ENCODE results near the gene PRR36. TPM values are rescaled to one million over a fixed set of nuclear protein-coding genes. Genes with fewer than 3 reads are reported as not detected.

PRR36 gene
- total RNA-seq, 5 donors from 2014 or later (not counting 1 experiment from before 2014, with no cell fraction given) = 0.28 to 0.85 (median 0.36) TPM

DNA sequence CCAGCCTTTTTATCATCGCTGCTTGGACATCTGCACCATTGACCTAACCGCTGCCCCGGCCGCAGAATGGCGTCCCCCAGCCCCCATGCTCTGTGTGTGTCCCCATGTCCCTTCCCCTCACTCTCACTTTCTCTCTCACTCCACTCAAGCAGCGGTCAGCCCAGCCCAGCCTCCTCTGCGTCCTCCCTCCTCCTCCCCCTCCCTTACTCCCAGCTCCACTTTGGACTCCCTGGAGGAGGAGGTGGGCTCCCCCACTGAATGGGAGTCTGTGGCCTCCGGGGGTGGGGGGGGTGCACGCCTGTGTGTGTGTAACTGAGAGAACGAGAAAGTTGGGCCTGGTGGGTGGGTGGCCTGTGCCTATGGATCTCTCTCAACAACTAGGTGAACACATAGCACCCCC lies 31.7 kb upstream of the PRR36 start:
- Histone ChIP-seq H3K4me1 (ENCODE audit: control insufficient read depth in 1 of 2, extremely low read depth in 1 of 2, insufficient read depth in 2 of 2, low read length in 2 of 2) (peaks cover 6 to 55% of the 10 kb centered on the region in 2 experiments), H3K27me3 (replicated peaks in 1 of 2; ENCODE audit: control insufficient read depth in 2 of 2, extremely low read depth in 1 of 2, insufficient read depth in 2 of 2, low read length in 1 of 2) (no peaks in the 10 kb centered on the region), H3K27ac (ENCODE audit: low read length) (no peak overlapping the region), H3K36me3 (ENCODE audit: control insufficient read depth in 2 of 2, extremely low read depth in 1 of 2, insufficient read depth in 1 of 2, low read length in 1 of 2) (peaks cover 17 to 26% of the 10 kb centered on the region in 2 donors), H3K4me3 (ENCODE audit: control insufficient read depth in 1 of 2, extremely low read depth in 1 of 2, low read length in 1 of 2) (no peak overlapping the region), H3K9me3 (no peaks in the 10 kb centered on the region)
- CTCF ChIA-PET = no interaction called here
- WGBS (ENCODE audit: insufficient coverage) = no CpG with 5 or more reads among the region's 10 CpGs
- H3K9me3 Mint-ChIP-seq = no peaks in the 10 kb centered on the region
- H3K27me3 Mint-ChIP-seq = no peaks in the 10 kb centered on the region
- POLR2A ChIA-PET = no interaction called here
- H3K36me3 Mint-ChIP-seq = peaks cover 13% of the 10 kb centered on the region
- no peak for DNase-seq
- H3K4me1 Mint-ChIP-seq = peaks cover 27 to 32% (median 31%) of the 10 kb centered on the region in 3 donors
- H3K4me3 Mint-ChIP-seq = peak overlapping the region; percentile 56 to 88 (median 73)
- no peak overlapping the region for H3K27ac Mint-ChIP-seq
- ATAC-seq (replicated peaks in 1 of 4) = no peak

DNA sequence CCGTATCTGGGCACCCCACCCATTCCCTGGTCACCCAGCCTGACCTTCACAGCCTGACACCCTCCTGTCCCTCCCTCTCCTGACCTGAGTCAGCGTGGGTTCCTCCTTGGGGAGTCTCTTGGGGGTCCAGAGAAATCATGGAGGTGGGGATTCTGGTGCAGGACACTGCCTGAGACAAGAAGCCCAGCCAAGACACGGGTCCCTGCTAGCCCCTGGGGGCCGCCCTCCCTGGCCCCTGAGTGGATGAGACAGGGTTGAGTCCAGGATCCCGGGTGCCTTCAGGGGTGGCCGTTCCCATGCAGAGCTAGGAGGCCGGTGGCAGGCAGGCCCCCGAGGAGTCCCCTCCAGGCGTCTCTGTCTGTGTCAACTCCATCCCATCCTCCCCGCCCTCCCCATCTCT lies 31.1 kb upstream of the PRR36 start:
- DNase-seq (no peak), ATAC-seq (replicated peaks in 1 of 4) (no peak)
- H3K36me3 Mint-ChIP-seq = peaks cover 7% of the 10 kb centered on the region
- H3K4me1 ChIP-seq (ENCODE audit: control insufficient read depth in 1 of 2, extremely low read depth in 1 of 2, insufficient read depth in 2 of 2, low read length in 2 of 2) = peaks cover 6 to 55% of the 10 kb centered on the region in 2 experiments
- H3K9me3 Mint-ChIP-seq = no peaks in the 10 kb centered on the region
- H3K27ac Mint-ChIP-seq = peak overlapping the region; percentile 61 to 78
- H3K4me1 Mint-ChIP-seq = peaks cover 27 to 32% (median 31%) of the 10 kb centered on the region in 3 donors
- peaks cover 11 to 21% of the 10 kb centered on the region in 2 donors for H3K36me3 ChIP-seq (ENCODE audit: control insufficient read depth in 2 of 2, extremely low read depth in 1 of 2, insufficient read depth in 1 of 2, low read length in 1 of 2)
- H3K27ac ChIP-seq (ENCODE audit: low read length) = peak overlapping the region; percentile 84
- CTCF ChIA-PET = no interaction called here
- no peaks in the 10 kb centered on the region for H3K27me3 Mint-ChIP-seq
- H3K9me3 ChIP-seq = no peaks in the 10 kb centered on the region
- H3K27me3 ChIP-seq (replicated peaks in 1 of 2; ENCODE audit: control insufficient read depth in 2 of 2, extremely low read depth in 1 of 2, insufficient read depth in 2 of 2, low read length in 1 of 2) = peaks cover 0 to under 1% of the 10 kb centered on the region in 2 experiments
- POLR2A ChIA-PET = no interaction called here
- H3K4me3 ChIP-seq (ENCODE audit: control insufficient read depth in 1 of 2, extremely low read depth in 1 of 2, low read length in 1 of 2) = peak overlapping the region in 1 of 2 donors; percentile 77
- WGBS (ENCODE audit: insufficient coverage) = 83% methylated on average over 1 of the region's 10 CpGs
- H3K4me3 Mint-ChIP-seq = peak overlapping the region; percentile 83 to 88 (median 85)

DNA sequence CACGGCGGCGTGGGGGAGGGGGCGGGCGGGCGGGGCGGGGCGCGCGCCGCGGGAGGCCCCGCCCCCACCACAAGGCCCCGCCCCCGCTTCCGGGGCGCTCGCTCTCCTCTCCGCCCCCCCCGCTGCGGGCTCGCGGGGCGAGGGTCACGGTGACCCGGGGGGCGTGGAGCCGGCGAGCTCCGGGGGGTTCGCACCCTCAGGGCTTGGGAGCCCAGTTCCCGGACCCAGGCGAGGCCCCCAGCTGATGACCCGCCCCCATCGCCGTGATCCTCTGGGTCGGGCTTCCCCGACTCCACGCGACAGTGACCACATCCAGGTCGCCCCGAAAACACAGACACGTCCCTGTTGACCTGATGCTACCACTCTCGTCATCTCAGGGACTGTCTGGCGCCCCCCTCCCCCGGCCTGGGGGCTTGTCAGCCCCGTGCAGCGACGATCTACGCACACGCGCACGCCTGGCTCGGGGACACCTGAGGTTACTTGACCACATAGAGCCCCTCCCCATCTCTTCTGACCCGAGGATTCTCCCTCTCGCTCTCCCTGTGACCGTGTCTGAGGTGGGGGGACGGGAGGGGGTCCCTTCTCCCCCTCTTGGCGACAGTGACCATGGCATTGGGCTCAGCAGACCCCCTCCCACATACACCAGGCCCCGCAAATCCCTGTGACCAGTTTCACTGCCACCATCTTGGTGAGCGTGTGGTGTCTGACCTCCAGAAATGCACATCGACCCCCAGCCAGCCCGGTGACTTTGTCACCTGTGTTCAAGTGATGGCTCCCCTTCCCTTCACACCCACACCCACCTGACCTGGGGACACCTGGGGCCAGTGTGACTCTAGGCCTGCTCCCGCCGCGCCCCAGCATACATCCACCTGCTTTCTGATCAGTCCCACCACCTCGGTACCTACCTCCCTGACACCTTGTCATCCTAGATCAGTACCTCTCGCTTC lies 30.2 kb upstream of the PRR36 start:
- Mint-ChIP-seq H3K9me3 (no peaks in the 10 kb centered on the region), H3K27ac (peak overlapping the region; percentile 61 to 78), H3K36me3 (peaks cover 7% of the 10 kb centered on the region), H3K4me3 (peak overlapping the region; percentile 83 to 88 (median 87)), H3K27me3 (no peaks in the 10 kb centered on the region), H3K4me1 (peaks cover 27 to 32% (median 31%) of the 10 kb centered on the region in 3 donors)
- ATAC-seq (replicated peaks in 1 of 4) (peak; percentile 67 to 77 (median 70)), DNase-seq (peak in 31 of 35 experiments; percentile 67 to 89 (median 78))
- peaks cover 0 to 10% of the 10 kb centered on the region in 2 experiments for H3K27me3 ChIP-seq (replicated peaks in 1 of 2; ENCODE audit: control insufficient read depth in 2 of 2, extremely low read depth in 1 of 2, insufficient read depth in 2 of 2, low read length in 1 of 2)
- H3K27ac ChIP-seq (ENCODE audit: low read length) = peak overlapping the region; percentile 84
- CTCF ChIA-PET = interaction anchor here in 1 of 2 donors (0.5 to 1.3 kb wide), 11 partner anchors 13 to 336 kb away, joined by 3 to 28 read pairs (median 6); partner anchors contain the start of genes PET100, SNAPC2, TIMM44 and TRAPPC5
- H3K9me3 ChIP-seq = no peaks in the 10 kb centered on the region
- H3K4me1 ChIP-seq (ENCODE audit: control insufficient read depth in 1 of 2, extremely low read depth in 1 of 2, insufficient read depth in 2 of 2, low read length in 2 of 2) = peaks cover 6 to 55% of the 10 kb centered on the region in 2 experiments
- 16% methylated on average over 43 of the region's 68 CpGs for WGBS (ENCODE audit: insufficient coverage)
- POLR2A ChIA-PET = interaction anchor here (0.5 to 1.5 kb wide), 4 partner anchors 12 to 1015 kb away, joined by 3 to 9 read pairs (median 6); partner anchors contain the start of gene SNAPC2 (in 1 of the 2)
- H3K36me3 ChIP-seq (ENCODE audit: control insufficient read depth in 2 of 2, extremely low read depth in 1 of 2, insufficient read depth in 1 of 2, low read length in 1 of 2) = peaks cover 6 to 15% of the 10 kb centered on the region in 2 donors
- H3K4me3 ChIP-seq (ENCODE audit: control insufficient read depth in 1 of 2, extremely low read depth in 1 of 2, low read length in 1 of 2) = peak overlapping the region; percentile 77 to 82

GRCh38 chr19:7903244-7904073 lies 29.3 kb upstream of the PRR36 start, which contains the start of gene MAP2K7:
Gene MAP2K7, plus strand, starts transcription at chr19:7903877. Its CDS starts 68 bp downstream, at chr19:7903945.
- POLR2A ChIA-PET = interaction anchor here (0.5 to 1.5 kb wide), 4 partner anchors 13 to 1014 kb away, joined by 3 to 9 read pairs (median 6); partner anchors contain the start of gene SNAPC2 (in 1 of the 2)
- Histone ChIP-seq H3K4me1 (ENCODE audit: control insufficient read depth in 1 of 2, extremely low read depth in 1 of 2, insufficient read depth in 2 of 2, low read length in 2 of 2) (peaks cover 6 to 49% of the 10 kb centered on the region in 2 experiments), H3K9me3 (no peaks in the 10 kb centered on the region), H3K27me3 (replicated peaks in 1 of 2; ENCODE audit: control insufficient read depth in 2 of 2, extremely low read depth in 1 of 2, insufficient read depth in 2 of 2, low read length in 1 of 2) (peaks cover 0 to 11% of the 10 kb centered on the region in 2 experiments), H3K4me3 (ENCODE audit: control insufficient read depth in 1 of 2, extremely low read depth in 1 of 2, low read length in 1 of 2) (peak within 1 kb of the TSS; percentile 77 to 82), H3K36me3 (ENCODE audit: control insufficient read depth in 2 of 2, extremely low read depth in 1 of 2, insufficient read depth in 1 of 2, low read length in 1 of 2) (peaks cover 3 to 15% of the 10 kb centered on the region in 2 donors), H3K27ac (ENCODE audit: low read length) (peak within 1 kb of the TSS; percentile 84)
- peaks cover 7% of the 10 kb centered on the region for H3K36me3 Mint-ChIP-seq
- DNase-seq (peak; percentile 98 to 100 (median 100)), ATAC-seq (replicated peaks in 1 of 4) (peak; percentile 85 to 92 (median 90))
- under 1% methylated on average over 78 of the region's 89 CpGs for WGBS (ENCODE audit: insufficient coverage)
- peak within 1 kb of the TSS; percentile 87 to 90 for H3K27ac Mint-ChIP-seq
- H3K4me1 Mint-ChIP-seq = peaks cover 27 to 32% (median 31%) of the 10 kb centered on the region in 3 donors
- H3K4me3 Mint-ChIP-seq = peak within 1 kb of the TSS; percentile 83 to 88 (median 87)
- H3K27me3 Mint-ChIP-seq = no peaks in the 10 kb centered on the region
- CTCF ChIA-PET = interaction anchor here (0.6 to 1.3 kb wide), 12 partner anchors 14 to 335 kb away, joined by 3 to 28 read pairs (median 6); partner anchors contain the start of genes PET100 (in 1 of the 2), SNAPC2 (in 1 of the 2), TIMM44 (in 1 of the 2) and TRAPPC5 (in 1 of the 2)
- no peaks in the 10 kb centered on the region for H3K9me3 Mint-ChIP-seq

DNA sequence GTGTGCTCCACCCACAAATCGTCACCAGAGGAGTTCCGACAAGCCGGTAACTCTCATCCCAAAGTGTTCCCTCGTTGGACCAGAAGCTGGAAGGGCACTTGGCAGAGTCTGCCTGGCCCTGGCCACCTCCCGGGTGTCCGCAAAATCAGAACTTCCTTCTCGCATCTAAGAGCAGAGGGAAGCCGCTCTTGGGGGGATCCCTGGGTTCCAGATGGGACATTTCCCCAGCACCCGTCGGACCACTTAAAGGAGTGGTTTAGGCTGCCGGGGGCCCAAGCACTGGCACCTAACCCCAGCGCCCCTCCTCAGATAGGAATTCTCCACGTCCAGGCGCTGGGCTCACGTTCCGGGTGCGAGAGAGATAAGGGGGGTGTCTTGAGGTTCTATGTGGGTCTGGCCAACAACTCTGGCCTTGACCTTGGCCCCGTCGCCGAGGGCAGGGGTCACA lies 28.6 kb upstream of the PRR36 start:
- Mint-ChIP-seq H3K4me3 (peak overlapping the region; percentile 83 to 88 (median 87)), H3K27ac (peak overlapping the region; percentile 87 to 90), H3K4me1 (peaks cover 27 to 32% (median 31%) of the 10 kb centered on the region in 3 donors), H3K36me3 (peaks cover 7% of the 10 kb centered on the region), H3K27me3 (no peaks in the 10 kb centered on the region), H3K9me3 (no peaks in the 10 kb centered on the region)
- H3K27ac ChIP-seq (ENCODE audit: low read length) = peak overlapping the region; percentile 59
- 36% methylated on average over 9 of the region's 20 CpGs for WGBS (ENCODE audit: insufficient coverage)
- H3K4me1 ChIP-seq (ENCODE audit: control insufficient read depth in 1 of 2, extremely low read depth in 1 of 2, insufficient read depth in 2 of 2, low read length in 2 of 2) = peaks cover 6 to 45% of the 10 kb centered on the region in 2 experiments
- no peaks in the 10 kb centered on the region for H3K9me3 ChIP-seq
- H3K36me3 ChIP-seq (ENCODE audit: control insufficient read depth in 2 of 2, extremely low read depth in 1 of 2, insufficient read depth in 1 of 2, low read length in 1 of 2) = peaks cover 3 to 12% of the 10 kb centered on the region in 2 donors
- peaks cover 0 to 12% of the 10 kb centered on the region in 2 experiments for H3K27me3 ChIP-seq (replicated peaks in 1 of 2; ENCODE audit: control insufficient read depth in 2 of 2, extremely low read depth in 1 of 2, insufficient read depth in 2 of 2, low read length in 1 of 2)
- ChIA-PET CTCF (interaction anchor here (0.5 to 1.3 kb wide), 12 partner anchors 15 to 384 kb away, joined by 3 to 28 read pairs (median 5); partner anchors contain the start of genes PET100 (in 1 of the 2), SNAPC2 (in 1 of the 2), TIMM44 (in 1 of the 2) and TRAPPC5 (in 1 of the 2)), POLR2A (interaction anchor here (0.9 to 1.5 kb wide), 2 partner anchors 18 to 265 kb away, joined by 3 to 9 read pairs; partner anchors contain the start of gene SNAPC2 (in 1 of the 2))
- no peak for ATAC-seq (replicated peaks in 1 of 4)
- no peak for DNase-seq
- peak overlapping the region; percentile 55 to 71 for H3K4me3 ChIP-seq (ENCODE audit: control insufficient read depth in 1 of 2, extremely low read depth in 1 of 2, low read length in 1 of 2)

Data from T-cell (primary cell).